H1 (cell line): ENCODE results near the gene ZXDB. TPM values are rescaled to one million over a fixed set of nuclear protein-coding genes. Genes with fewer than 3 reads are reported as not detected.
"Not testable (repeated sequence)": the region's sequence is repeated elsewhere in the genome, so short reads cannot be mapped to it uniquely, and the experiment has no call there.

Source experiments
- CTCF ChIA-PET: fragments of 300-600 bp; sonication (Branson Sonifier 250); formaldehyde crosslinking; loops from one replicate; lab custom pipeline; 2021; ENCODE audit not compliant: partially characterized antibody; lab: Charles Lee
- POLR2A ChIA-PET: fragments of 300-600 bp; sonication (Branson Sonifier 250); formaldehyde crosslinking; loops from one replicate; lab custom pipeline; 2021; ENCODE audit warnings: inconsistent platforms; ENCODE audit not compliant: partially characterized antibody; lab: Charles Lee
- DNase-seq, 2 experiments: peaks; one replicate each; pipeline versions ENCODE4 v3.0.0 to v3.0.0-alpha.2; 2010 to 2022; ENCODE audit warnings: low spot score in 2 of 2, low read depth in 1 of 2, mixed read lengths in 1 of 2
- FAIRE-seq: peaks from 2 replicates; lab custom pipeline; 2011; peaks lifted over from hg19 to GRCh38; lab: Jason Lieb, UNC
- H2AFZ ChIP-seq: 2 replicates; pipeline ENCODE4 v1.8.1; 2012; ENCODE audit warnings: low read length, inconsistent platforms
- H2AK5ac ChIP-seq: 2 replicates; pipeline ENCODE4 v1.6.1; 2013; ENCODE audit warnings: low read depth, low read length
- H2BK120ac ChIP-seq: replicated peaks from 2 replicates; pipeline ENCODE3; 2013; ENCODE audit warnings: low read depth, low read length, inconsistent platforms
- H2BK12ac ChIP-seq: 2 replicates; pipeline ENCODE4 v1.6.1; 2013; ENCODE audit warnings: low read depth, low read length
- H2BK15ac ChIP-seq: 2 replicates; pipeline ENCODE4 v1.6.1; 2013; ENCODE audit warnings: low read length
- H2BK20ac ChIP-seq: 2 replicates; pipeline ENCODE4 v1.6.1; 2013; ENCODE audit warnings: low read length
- H2BK5ac ChIP-seq: 2 replicates; pipeline ENCODE4 v1.6.1; 2013; ENCODE audit warnings: low read depth, low read length
- H3K14ac ChIP-seq: 2 replicates; pipeline ENCODE4 v1.6.1; 2013; ENCODE audit warnings: inconsistent platforms; ENCODE audit not compliant: insufficient read length
- H3K18ac ChIP-seq: 2 replicates; pipeline ENCODE4 v1.6.1; 2013; ENCODE audit warnings: low read length; ENCODE audit errors: extremely low read depth
- H3K23ac ChIP-seq: 2 replicates; pipeline ENCODE4 v1.6.1; 2013; ENCODE audit warnings: inconsistent platforms; ENCODE audit not compliant: insufficient read length
- H3K23me2 ChIP-seq: 2 replicates; pipeline ENCODE4 v1.6.1; 2013; ENCODE audit warnings: low read depth, low read length
- H3K27ac ChIP-seq: 2 replicates; pipeline ENCODE4 v1.6.1; 2011; ENCODE audit warnings: low read depth, low read length, inconsistent platforms
- H3K27me3 ChIP-seq, 4 experiments: replicated peaks in 1 of 4; 1 replicate in 1 of 4; 2 replicates in 3 of 4; pipeline versions ENCODE4 v1.6.1 to v1.8.1; 2011 to 2013; ENCODE audit warnings: low read length in 3 of 4, mild to moderate bottlenecking in 3 of 4, inconsistent platforms in 2 of 4, mixed read lengths in 2 of 4, moderate library complexity in 1 of 4; ENCODE audit not compliant: control insufficient read depth in 3 of 4, insufficient read depth in 3 of 4; ENCODE audit errors: extremely low read depth in 1 of 4
- H3K36me3 ChIP-seq, 4 experiments: 2 replicates each; pipeline versions ENCODE4 v1.6.1 to v1.8.1; 2011 to 2013; ENCODE audit warnings: mild to moderate bottlenecking in 4 of 4, low read length in 3 of 4, moderate library complexity in 2 of 4, control low read depth in 1 of 4, inconsistent platforms in 1 of 4; ENCODE audit not compliant: insufficient read depth in 4 of 4, control insufficient read depth in 2 of 4
- H3K4ac ChIP-seq: replicated peaks from 2 replicates; pipeline ENCODE3; 2013; ENCODE audit warnings: low read length, low read depth, mixed read lengths, inconsistent platforms; ENCODE audit not compliant: insufficient read length
- H3K4me1 ChIP-seq, 4 experiments: replicated peaks in 1 of 4; 1 replicate in 1 of 4; 2 replicates in 3 of 4; pipeline versions ENCODE4 v1.6.1 to v1.8.1; 2011 to 2013; ENCODE audit warnings: low read length in 3 of 4, inconsistent platforms in 2 of 4, mixed read lengths in 1 of 4; ENCODE audit not compliant: insufficient read depth in 4 of 4, control insufficient read depth in 3 of 4
- H3K4me2 ChIP-seq, 2 experiments: 2 replicates each; pipeline versions ENCODE4 v1.6.1 to v1.8.1; 2011 to 2013; ENCODE audit warnings: low read depth in 2 of 2, low read length in 2 of 2, control low read depth in 1 of 2, inconsistent platforms in 1 of 2, mild to moderate bottlenecking in 1 of 2; ENCODE audit not compliant: insufficient read depth in 1 of 2
- H3K4me3 ChIP-seq, 4 experiments: fragments of 200-600, 300-600 bp in 1 of 4; sonication (generic), shearing (Covaris generic), sonication (Bioruptor Twin) in 1 of 4; 2 replicates each; pipeline versions ENCODE4 v1.5.1 to v1.8.1; 2011 to 2016; ENCODE audit warnings: low read length in 4 of 4, low read depth in 3 of 4, control low read depth in 2 of 4, inconsistent platforms in 2 of 4, mild to moderate bottlenecking in 2 of 4, mixed read lengths in 1 of 4, moderate library complexity in 1 of 4; ENCODE audit not compliant: insufficient read depth in 2 of 4; ENCODE audit errors: extremely low read depth in 1 of 4
- H3K56ac ChIP-seq: replicated peaks from 2 replicates; pipeline ENCODE3; 2013; ENCODE audit warnings: low read depth, mild to moderate bottlenecking, mixed read lengths, low read length, inconsistent platforms; ENCODE audit not compliant: insufficient read length
- H3K79me1 ChIP-seq: 2 replicates; pipeline ENCODE4 v1.6.1; 2013; ENCODE audit warnings: low read depth, low read length, control low read depth
- H3K79me2 ChIP-seq, 2 experiments: 2 replicates each; pipeline versions ENCODE4 v1.6.1 to v1.8.1; 2012 to 2013; ENCODE audit warnings: low read length in 2 of 2, mild to moderate bottlenecking in 2 of 2, inconsistent platforms in 1 of 2; ENCODE audit not compliant: insufficient read depth in 2 of 2, control insufficient read depth in 1 of 2
- H3K9ac ChIP-seq, 4 experiments: replicated peaks in 1 of 4; 1 replicate in 1 of 4; 2 replicates in 3 of 4; pipeline versions ENCODE4 v1.6.1 to v1.8.1; 2011 to 2013; ENCODE audit warnings: low read depth in 3 of 4, low read length in 3 of 4, control low read depth in 2 of 4, mild to moderate bottlenecking in 2 of 4, moderate library complexity in 2 of 4, inconsistent platforms in 1 of 4; ENCODE audit errors: extremely low read depth in 1 of 4
- H3K9me3 ChIP-seq, 2 experiments: 2 replicates each; pipeline versions ENCODE4 v1.6.1 to v1.8.1; 2012 to 2013; ENCODE audit warnings: mild to moderate bottlenecking in 2 of 2, moderate library complexity in 2 of 2, control low read depth in 1 of 2, inconsistent platforms in 1 of 2, low read depth in 1 of 2, low read length in 1 of 2, mixed read lengths in 1 of 2; ENCODE audit not compliant: insufficient read depth in 2 of 2
- H4K20me1 ChIP-seq, 2 experiments: replicated peaks in 1 of 2; 2 replicates each; pipeline versions ENCODE3 to v1.8.1; 2011 to 2013; ENCODE audit warnings: inconsistent platforms in 2 of 2, low read length in 2 of 2, mild to moderate bottlenecking in 1 of 2; ENCODE audit not compliant: insufficient read depth in 2 of 2, control insufficient read depth in 1 of 2
- H4K5ac ChIP-seq: 2 replicates; pipeline ENCODE4 v1.6.1; 2013; ENCODE audit warnings: low read length, low read depth, mixed read lengths, inconsistent platforms; ENCODE audit not compliant: insufficient read length
- H4K8ac ChIP-seq: 2 replicates; pipeline ENCODE4 v1.8.0; 2013; ENCODE audit warnings: mild to moderate bottlenecking, moderate library complexity, low read length, inconsistent platforms; ENCODE audit not compliant: insufficient read depth; ENCODE audit errors: extremely low read depth
- H4K91ac ChIP-seq: replicated peaks from 2 replicates; pipeline ENCODE3; 2013; ENCODE audit warnings: low read length, mixed read lengths, inconsistent platforms; ENCODE audit not compliant: insufficient read length
- KDM4A ChIP-seq: IDR thresholded peaks from one replicate; pipeline ENCODE4 v1.7.1; 2012; ENCODE audit warnings: low read depth, mild to moderate bottlenecking, moderate library complexity, low read length, inconsistent platforms; ENCODE audit not compliant: severe bottlenecking
- PHF8 ChIP-seq: fragments of 200-600 bp; sonication (generic); conservative IDR thresholded peaks from 2 replicates; pipeline ENCODE4 v1.7.1; 2012; ENCODE audit warnings: low read depth, mild to moderate bottlenecking, inconsistent platforms, low read length, moderate library complexity
- WGBS, 2 experiments: shearing (Covaris generic) in 1 of 2; methylation state at CpG; one replicate each; pipeline versions ENCODE4 v1.1.6 to v1.1.7; 2013 to 2015; ENCODE audit warnings: low lambda C conversion rate in 2 of 2, mixed read lengths in 2 of 2, inconsistent platforms in 1 of 2, low coverage in 1 of 2, missing lambda C conversion rate in 1 of 2; ENCODE audit not compliant: insufficient replicate concordance in 2 of 2, insufficient coverage in 1 of 2, insufficient read length in 1 of 2; ENCODE audit errors: extremely low coverage in 1 of 2, missing lambda C conversion rate in 1 of 2; 5-methylcytosine and 5-hydroxymethylcytosine counted together
- polyA plus RNA-seq, 7 experiments: library from polyadenylated mRNA; depleted of rRNA in 3 of 7; stranded (reverse) in 5 of 7; unstranded in 2 of 7; fragments of >200 nt in 5 of 7; fragments of 200-250 nt in 2 of 7; gene quantifications; 1 replicate in 5 of 7; 2 replicates in 1 of 7; 4 replicates in 1 of 7; pipeline versions ENCODE4 v1.2.1 to v1.2.3, GENCODE V29; 2011 to 2013; ENCODE audit warnings: missing spikeins in 2 of 7, mixed read lengths in 2 of 7
- total RNA-seq: library from RNA; stranded (reverse); fragmentation: NEBNext Ultra II Directional; extraction: Animal tissue kit (Norgen Biotek cat#: 25700); gene quantifications from 2 replicates; pipeline ENCODE4 v1.2.1, GENCODE V29; 2021

Gene ZXDB
- total and polyA plus RNA-seq, 2 of the 8 experiments (the other 6 are each of a cell fraction or from before 2014, with no cell fraction given) = 4.0 to 6.7 TPM

- peak overlapping the region; percentile 64 to 66 for H3K4me2 ChIP-seq
- H3K36me3 ChIP-seq, H4K91ac ChIP-seq, H2BK120ac ChIP-seq, H4K5ac ChIP-seq, H3K18ac ChIP-seq, H3K14ac ChIP-seq, H2BK15ac ChIP-seq, H3K9me3 ChIP-seq, H2BK12ac ChIP-seq, H3K4ac ChIP-seq, H2BK20ac ChIP-seq, H3K56ac ChIP-seq, H3K23ac ChIP-seq, H3K27ac ChIP-seq, H3K27me3 ChIP-seq, H3K79me1 ChIP-seq, H2BK5ac ChIP-seq, H3K4me1 ChIP-seq, H3K23me2 ChIP-seq, H2AFZ ChIP-seq, FAIRE-seq, H4K20me1 ChIP-seq, H2AK5ac ChIP-seq: not testable (repeated sequence)
- peak overlapping the region; percentile 45 to 65 (median 50) for H3K4me3 ChIP-seq
- 1% methylated on average over 20 of the region's 84 CpGs; no CpG with 5 or more reads in 1 of the 2 experiments for WGBS, 2 experiments
- peaks cover 0 to 29% of the 10 kb centered on the region in 2 experiments; a peak in 2 of 4 replicates for H3K79me2 ChIP-seq
- H4K8ac ChIP-seq = peak overlapping the region; percentile 25; the same call in 1 of the 2 replicates
- TF ChIP-seq PHF8 (0 out of 2 replicates have a peak, but pooled peaks have one; percentile 25), KDM4A (peak; percentile 13)
- ChIA-PET CTCF (interaction anchor here (0.6 kb wide), 1 partner anchor 14 kb away, joined by 3 read pairs; no protein-coding TSS in a partner anchor), POLR2A (interaction anchor here (1.1 kb wide), 1 partner anchor 12 kb away, joined by 3 read pairs; no protein-coding TSS in a partner anchor)
- peak overlapping the region in 3 of 4 experiments; percentile 34 to 61 (median 53); a peak in 4 of 7 replicates for H3K9ac ChIP-seq
- DNase-seq = peak in 1 of 2 experiments; percentile 60
These were observed 516 bp downstream of the ZXDB start for GRCh38 chrX:57592160-57592893.
